Endothelial cell of umbilical vein (primary cell): ENCODE data around the gene SKOR1. TPM values are rescaled to one million over a fixed set of nuclear protein-coding genes. Genes with fewer than 3 reads are reported as not detected.

ENCODE experiments used
- BruUV-seq: library from RNA; stranded (reverse); fragments of 400-500 nt; replicated peaks from 2 replicates; lab custom pipeline; 2021; lab: Mats Ljungman, UMichigan
- CTCF ChIA-PET: fragments of 300-600, 350-600 bp; sonication (Branson Sonifier 250); formaldehyde crosslinking; loops from one replicate; lab custom pipeline; 2021; ENCODE audit warnings: antibody characterized with exemption, inconsistent platforms; lab: Charles Lee
- POLR2A ChIA-PET: fragments of 300-600, 350-600 bp; sonication (Branson Sonifier 250); formaldehyde crosslinking; loops from one replicate; lab custom pipeline; 2021; ENCODE audit warnings: antibody characterized with exemption, inconsistent platforms; lab: Charles Lee
- DNase-seq: peaks from one replicate; pipeline ENCODE4 v3.0.0-alpha.2; 2011; ENCODE audit warnings: low read depth, low spot score
- FAIRE-seq: peaks from 2 replicates; lab custom pipeline; 2011; peaks lifted over from hg19 to GRCh38; lab: Jason Lieb, UNC
- H2AFZ ChIP-seq: 2 replicates; pipeline ENCODE4 v1.6.0; 2012; ENCODE audit warnings: low read depth, low read length, control low read depth, inconsistent platforms
- H3K27ac ChIP-seq: 2 replicates; pipeline ENCODE4 v1.5.1; 2011; ENCODE audit warnings: low read depth, mild to moderate bottlenecking, control low read depth, low read length, moderate library complexity; ENCODE audit not compliant: insufficient read depth
- H3K27me3 ChIP-seq, 2 experiments: 2 replicates each; pipeline versions ENCODE4 v1.6.0 to v1.6.1; 2011; ENCODE audit warnings: low read length in 2 of 2, mixed read lengths in 1 of 2; ENCODE audit not compliant: control insufficient read depth in 2 of 2, insufficient read depth in 2 of 2
- H3K36me3 ChIP-seq, 2 experiments: 2 replicates in 1 of 2; 3 replicates in 1 of 2; pipeline ENCODE4 v1.5.1; 2011; ENCODE audit warnings: low read length in 2 of 2, mild to moderate bottlenecking in 1 of 2, moderate library complexity in 1 of 2; ENCODE audit not compliant: control insufficient read depth in 2 of 2, insufficient read depth in 2 of 2; ENCODE audit errors: extremely low read depth in 1 of 2
- H3K4me1 ChIP-seq: 3 replicates; pipeline ENCODE4 v1.5.1; 2011; ENCODE audit warnings: mild to moderate bottlenecking, low read length; ENCODE audit not compliant: control insufficient read depth, insufficient read depth; ENCODE audit errors: extremely low read depth
- H3K4me2 ChIP-seq: 2 replicates; pipeline ENCODE4 v1.6.1; 2011; ENCODE audit warnings: low read length, control low read depth, mixed read lengths; ENCODE audit not compliant: insufficient read depth
- H3K4me3 ChIP-seq, 3 experiments: fragments of 200-600 bp in 1 of 3; sonication (generic), shearing (Covaris generic) in 1 of 3; replicated peaks in 1 of 3; 2 replicates each; pipeline ENCODE4 v1.5.1; 2011 to 2016; ENCODE audit warnings: control low read depth in 3 of 3, low read length in 3 of 3, mild to moderate bottlenecking in 2 of 3, inconsistent platforms in 1 of 3, low read depth in 1 of 3, moderate library complexity in 1 of 3; ENCODE audit not compliant: insufficient read depth in 1 of 3
- H3K79me2 ChIP-seq: 2 replicates; pipeline ENCODE4 v1.6.0; 2012; ENCODE audit warnings: low read length, inconsistent platforms; ENCODE audit not compliant: control insufficient read depth, insufficient read depth
- H3K9ac ChIP-seq: replicated peaks from 2 replicates; pipeline ENCODE3; 2011; ENCODE audit warnings: low read length, control low read depth; ENCODE audit not compliant: insufficient read depth; ENCODE audit errors: extremely low read depth
- H3K9me1 ChIP-seq: replicated peaks from 3 replicates; pipeline ENCODE4 v1.6.0; 2011; ENCODE audit warnings: mild to moderate bottlenecking, low read length; ENCODE audit not compliant: control insufficient read depth, insufficient read depth; ENCODE audit errors: extremely low read depth
- H3K9me3 ChIP-seq: replicated peaks from 2 replicates; pipeline ENCODE4 v1.5.1; 2012; ENCODE audit warnings: low read length, inconsistent platforms; ENCODE audit not compliant: control insufficient read depth, insufficient read depth
- H4K20me1 ChIP-seq: replicated peaks from 2 replicates; pipeline ENCODE3; 2011; ENCODE audit warnings: mild to moderate bottlenecking, low read length; ENCODE audit not compliant: control insufficient read depth, insufficient read depth; ENCODE audit errors: extremely low read depth
- EZH2 ChIP-seq: IDR thresholded peaks from 2 replicates; pipeline ENCODE4 v1.6.1; 2012; ENCODE audit warnings: borderline replicate concordance, low read depth, mild to moderate bottlenecking, moderate library complexity, low read length, inconsistent platforms; ENCODE audit not compliant: severe bottlenecking
- FOS ChIP-seq: IDR thresholded peaks from 2 replicates; pipeline ENCODE4 v1.6.1; 2011; ENCODE audit warnings: mild to moderate bottlenecking, low read length, moderate library complexity, borderline replicate concordance; ENCODE audit not compliant: insufficient read depth
- GATA2 ChIP-seq: IDR thresholded peaks from 2 replicates; pipeline ENCODE4 v1.7.0; 2011; ENCODE audit warnings: low read depth, mild to moderate bottlenecking, moderate library complexity, mixed read lengths, low read length; ENCODE audit not compliant: insufficient read length, insufficient read depth
- JUN ChIP-seq: IDR thresholded peaks from 2 replicates; pipeline ENCODE4 v1.6.1; 2011; ENCODE audit warnings: borderline replicate concordance, low read depth; ENCODE audit not compliant: insufficient read length, insufficient read depth
- MYC ChIP-seq: IDR thresholded peaks from one replicate; pipeline ENCODE4 v1.6.1; 2011; ENCODE audit warnings: mild to moderate bottlenecking, low read depth, low read length
- POLR2A ChIP-seq: IDR thresholded peaks from 2 replicates; pipeline ENCODE4 v1.6.1; 2012; ENCODE audit warnings: low read depth, mild to moderate bottlenecking, control low read depth, low read length
- POLR2AphosphoS5 ChIP-seq: IDR thresholded peaks from 2 replicates; pipeline ENCODE4 v1.6.1; 2012; ENCODE audit warnings: low read depth, mild to moderate bottlenecking, control low read depth, low read length, moderate library complexity; ENCODE audit not compliant: insufficient read depth
- dilution Hi-C: fragments of 300-500 bp; cut with MboI; formaldehyde crosslinking; loops from one replicate; pipeline ENCODE4 v1.15.0; 2019; ENCODE audit warnings: low sequenced_read_pairs; ENCODE audit not compliant: extremely low pct_ligation_motif_present
- intact Hi-C: fragments of 100-400 bp; cut with micrococcal nuclease; formaldehyde crosslinking; loops from one replicate; pipeline ENCODE4 v1.10.0; 2022
- polyA plus RNA-seq, 4 experiments: library from polyadenylated mRNA; depleted of rRNA in 3 of 4; stranded (reverse) in 3 of 4; unstranded in 1 of 4; fragments of >200 nt; gene quantifications; 2 replicates each; pipeline versions ENCODE4 v1.2.1 to v1.2.3, GENCODE V29; 2011 to 2012; ENCODE audit warnings: missing spikeins in 1 of 4
- total RNA-seq: library from RNA; stranded (reverse); gene quantifications from 2 replicates; pipeline ENCODE4 v1.2.3, GENCODE V29; 2021
- TF ChIP-seq, protein P1 (sequence below), 2 donors: IDR thresholded peaks; 1 replicate in 1 of 2; 2 replicates in 1 of 2; pipeline ENCODE4 v1.5.1; 2011; ENCODE audit warnings: low read length in 2 of 2, mild to moderate bottlenecking in 2 of 2, moderate library complexity in 2 of 2, control low read depth in 1 of 2, inconsistent platforms in 1 of 2, low read depth in 1 of 2; ENCODE audit not compliant: insufficient read depth in 1 of 2; ENCODE audit errors: extremely low read depth in 1 of 2
- TF ChIP-seq, protein P2 (sequence below): IDR thresholded peaks from 2 replicates; pipeline ENCODE4 v1.6.1; 2011; ENCODE audit not compliant: insufficient read depth, insufficient read length

SKOR1 gene
- total and polyA plus RNA-seq, 2 donors (not counting 3 experiments of a cell fraction or from before 2014, with no cell fraction given) = 0.06 to 0.15 TPM

DNA sequence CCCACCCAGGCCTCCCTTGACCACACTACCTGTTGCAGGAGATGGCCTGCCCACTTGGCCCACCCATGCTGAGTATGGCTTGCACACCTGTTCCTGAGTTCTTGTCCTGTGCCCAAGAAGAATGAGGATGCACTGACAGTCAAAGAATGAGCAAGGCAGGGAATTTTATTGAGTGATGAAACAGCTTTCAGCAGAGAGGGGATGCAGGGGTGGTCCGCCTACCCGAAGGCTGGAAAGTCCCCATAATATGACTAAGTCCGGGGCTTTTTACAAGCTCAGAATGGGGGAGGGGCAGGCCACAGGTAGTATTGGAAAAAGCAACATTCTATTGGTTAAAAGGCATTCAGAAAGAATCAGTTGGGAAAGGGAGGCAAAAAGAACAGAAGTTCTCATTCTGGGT, 44.4 kb downstream of the SKOR1 start:
- CTCF ChIA-PET = no interaction called here
- Histone ChIP-seq H3K4me2 (no peak overlapping the region), H3K27ac (no peak overlapping the region), H4K20me1 (no peaks in the 10 kb centered on the region), H2AFZ (no peak overlapping the region), H3K79me2 (no peaks in the 10 kb centered on the region), H3K9me3 (no peaks in the 10 kb centered on the region), H3K36me3 (no peaks in the 10 kb centered on the region), H3K9ac (no peak overlapping the region), H3K9me1 (no peaks in the 10 kb centered on the region), H3K4me3 (no peak overlapping the region), H3K27me3 (peaks cover 18 to 27% of the 10 kb centered on the region in 2 experiments), H3K4me1 (no peaks in the 10 kb centered on the region)
- DNase-seq (no peak), FAIRE-seq (no peak)
- intact Hi-C loops = no loop called here
- POLR2A ChIA-PET = no interaction called here
- no TSS peak for BruUV-seq
- TF ChIP-seq POLR2AphosphoS5 (no peak), POLR2A (no peak), FOS (no peak)
- dilution Hi-C loops = no loop called here

DNA sequence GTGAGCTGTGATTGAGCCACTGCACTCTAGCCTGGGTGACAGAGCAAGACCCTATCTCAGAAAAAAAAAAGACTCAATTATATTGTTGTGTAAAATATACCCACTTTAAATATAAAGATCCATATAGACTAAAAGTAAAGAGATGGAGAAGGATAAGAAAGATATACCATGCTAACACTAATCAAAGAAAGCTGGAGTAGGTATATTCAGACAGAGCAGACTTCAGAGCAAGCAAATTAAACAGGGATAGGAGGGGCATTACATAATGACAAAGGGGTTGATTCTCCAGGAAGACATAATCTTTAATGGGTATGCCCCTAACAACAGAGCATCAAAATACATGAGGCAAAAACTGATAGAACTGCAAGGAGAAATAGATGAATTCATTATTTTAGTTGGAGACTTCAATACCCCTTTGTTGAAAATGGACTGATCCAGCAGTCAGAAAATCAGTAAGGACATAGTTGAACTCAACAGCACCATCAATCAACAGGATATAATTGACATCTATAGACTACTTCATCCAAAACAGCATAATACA, 45.6 kb downstream of the SKOR1 start:
- no peaks in the 10 kb centered on the region for H4K20me1 ChIP-seq
- dilution Hi-C loops (no loop called here), intact Hi-C loops (no loop called here)
- H3K27ac ChIP-seq = no peak overlapping the region
- POLR2A ChIA-PET = interaction anchor here (0.7 kb wide), 1 partner anchor 89 kb away, joined by 4 read pairs; no protein-coding TSS in a partner anchor
- BruUV-seq = no TSS peak
- DNase-seq (no peak), FAIRE-seq (no peak)
- TF ChIP-seq, protein P1, sequence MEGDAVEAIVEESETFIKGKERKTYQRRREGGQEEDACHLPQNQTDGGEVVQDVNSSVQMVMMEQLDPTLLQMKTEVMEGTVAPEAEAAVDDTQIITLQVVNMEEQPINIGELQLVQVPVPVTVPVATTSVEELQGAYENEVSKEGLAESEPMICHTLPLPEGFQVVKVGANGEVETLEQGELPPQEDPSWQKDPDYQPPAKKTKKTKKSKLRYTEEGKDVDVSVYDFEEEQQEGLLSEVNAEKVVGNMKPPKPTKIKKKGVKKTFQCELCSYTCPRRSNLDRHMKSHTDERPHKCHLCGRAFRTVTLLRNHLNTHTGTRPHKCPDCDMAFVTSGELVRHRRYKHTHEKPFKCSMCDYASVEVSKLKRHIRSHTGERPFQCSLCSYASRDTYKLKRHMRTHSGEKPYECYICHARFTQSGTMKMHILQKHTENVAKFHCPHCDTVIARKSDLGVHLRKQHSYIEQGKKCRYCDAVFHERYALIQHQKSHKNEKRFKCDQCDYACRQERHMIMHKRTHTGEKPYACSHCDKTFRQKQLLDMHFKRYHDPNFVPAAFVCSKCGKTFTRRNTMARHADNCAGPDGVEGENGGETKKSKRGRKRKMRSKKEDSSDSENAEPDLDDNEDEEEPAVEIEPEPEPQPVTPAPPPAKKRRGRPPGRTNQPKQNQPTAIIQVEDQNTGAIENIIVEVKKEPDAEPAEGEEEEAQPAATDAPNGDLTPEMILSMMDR (IDR thresholded peaks at IDR 0.05; ENCODE audit: extremely low read depth in 1 of 2, insufficient read depth in 1 of 2, low read depth in 1 of 2, low read length in 2 of 2) = no peak
- TF ChIP-seq FOS (no peak), EZH2 (no peak), MYC (no peak), POLR2AphosphoS5 (no peak), POLR2A (no peak), GATA2 (no peak), JUN (no peak)
- TF ChIP-seq, protein P2, sequence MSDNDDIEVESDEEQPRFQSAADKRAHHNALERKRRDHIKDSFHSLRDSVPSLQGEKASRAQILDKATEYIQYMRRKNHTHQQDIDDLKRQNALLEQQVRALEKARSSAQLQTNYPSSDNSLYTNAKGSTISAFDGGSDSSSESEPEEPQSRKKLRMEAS = no peak
- CTCF ChIA-PET = no interaction called here
- no peak overlapping the region for H3K4me3 ChIP-seq
- H3K4me2 ChIP-seq = no peak overlapping the region
- no peaks in the 10 kb centered on the region for H3K36me3 ChIP-seq
- H3K9me1 ChIP-seq = no peaks in the 10 kb centered on the region
- no peaks in the 10 kb centered on the region for H3K79me2 ChIP-seq
- no peak overlapping the region for H3K9ac ChIP-seq
- H3K9me3 ChIP-seq = no peaks in the 10 kb centered on the region
- peaks cover 18 to 24% of the 10 kb centered on the region in 2 experiments for H3K27me3 ChIP-seq
- H2AFZ ChIP-seq = no peak overlapping the region
- H3K4me1 ChIP-seq = no peaks in the 10 kb centered on the region
